BJ (cell line): ENCODE measurements around the gene CAMKMT. TPM values are rescaled to one million over a fixed set of nuclear protein-coding genes. Genes with fewer than 3 reads are reported as not detected.

Experiments used
- CTCF ChIA-PET: fragments of 350-600 bp; formaldehyde crosslinking; extraction: SDS; loops from one replicate; lab custom pipeline; 2021; ENCODE audit warnings: antibody characterized with exemption, inconsistent platforms; lab: Yijun Ruan, JAX
- POLR2A ChIA-PET: fragments of 300-600 bp; sonication (Branson Sonifier 250); formaldehyde crosslinking; extraction: SDS; loops from one replicate; lab custom pipeline; 2021; ENCODE audit warnings: antibody characterized with exemption; lab: Charles Lee
- DNase-seq: peaks from one replicate; pipeline ENCODE4 v3.0.0-alpha.2; 2011; ENCODE audit warnings: low read depth
- H3K27me3 ChIP-seq: 2 replicates; pipeline ENCODE4 v1.6.0; 2011; ENCODE audit warnings: low read length; ENCODE audit not compliant: control insufficient read depth, insufficient read depth
- H3K36me3 ChIP-seq: 2 replicates; pipeline ENCODE4 v1.5.1; 2011; ENCODE audit warnings: low read length; ENCODE audit not compliant: control insufficient read depth, insufficient read depth
- H3K4me3 ChIP-seq: 2 replicates; pipeline ENCODE4 v1.5.1; 2011; ENCODE audit warnings: low read depth, mild to moderate bottlenecking, control low read depth, low read length
- CTCF ChIP-seq: IDR thresholded peaks from 2 replicates; pipeline ENCODE4 v1.5.1; 2011; ENCODE audit warnings: low read depth, mild to moderate bottlenecking, control low read depth, inconsistent platforms, low read length, moderate library complexity; ENCODE audit not compliant: insufficient read depth
- polyA plus RNA-seq: library from polyadenylated mRNA; depleted of rRNA; stranded (reverse); fragments of >200 nt; gene quantifications from 2 replicates; pipeline ENCODE4 v1.2.3, GENCODE V29; 2011

Gene CAMKMT
- polyA plus RNA-seq, 1 experiment, result 2.0 TPM

GRCh38 chr2:44615950-44616518 is 254.3 kb downstream of the CAMKMT start:
- DNase-seq, result no peak
- no peaks in the 10 kb centered on the region for H3K27me3 ChIP-seq
- CTCF ChIA-PET, result interaction anchor here (0.7 to 1.2 kb wide), 2 partner anchors 10 to 35 kb away, joined by 3 to 4 read pairs; no protein-coding TSS in a partner anchor
- no peak for TF ChIP-seq CTCF
- H3K36me3 ChIP-seq, result no peaks in the 10 kb centered on the region
- POLR2A ChIA-PET, result no interaction called here
- H3K4me3 ChIP-seq, result no peak overlapping the region

- DNase-seq, result no peak
- CTCF ChIA-PET, result interaction anchor here (0.7 to 1.2 kb wide), 2 partner anchors 11 to 35 kb away, joined by 3 to 4 read pairs; no protein-coding TSS in a partner anchor
- POLR2A ChIA-PET, result no interaction called here
- no peaks in the 10 kb centered on the region for H3K36me3 ChIP-seq
- H3K27me3 ChIP-seq, result no peaks in the 10 kb centered on the region
- no peak overlapping the region for H3K4me3 ChIP-seq
- no peak for TF ChIP-seq CTCF
Measured at GRCh38 chr2:44616667-44617155, 255.0 kb downstream of the CAMKMT start.

GRCh38 chr2:44618251-44619023 is 256.7 kb downstream of the CAMKMT start:
- Histone ChIP-seq H3K36me3 (no peaks in the 10 kb centered on the region), H3K4me3 (no peak overlapping the region), H3K27me3 (no peaks in the 10 kb centered on the region)
- ChIA-PET POLR2A (no interaction called here), CTCF (no interaction called here)
- no peak for DNase-seq
- no peak for TF ChIP-seq CTCF

- ChIA-PET CTCF (no interaction called here), POLR2A (interaction anchor here (0.5 kb wide), 1 partner anchor 25 kb away, joined by 4 read pairs; no protein-coding TSS in a partner anchor)
- no peak overlapping the region for H3K4me3 ChIP-seq
- no peak for TF ChIP-seq CTCF
- DNase-seq, result no peak
- H3K27me3 ChIP-seq, result no peaks in the 10 kb centered on the region
- no peaks in the 10 kb centered on the region for H3K36me3 ChIP-seq
Measured at GRCh38 chr2:44620189-44620990, 258.6 kb downstream of the CAMKMT start.
